ENCODE measurements around the gene SEZ6L.

SEZ6L gene

GRCh38 chr22:26245001-26245400 is 75.7 kb downstream of the SEZ6L start:
- DNase-seq (ENCODE audit: low spot score): no peak

GRCh38 chr22:26246552-26246951 is 77.3 kb downstream of the SEZ6L start:
- DNase-seq (ENCODE audit: low spot score): no peak

- no peak for DNase-seq (ENCODE audit: low spot score)
These were observed 82.6 kb downstream of the SEZ6L start for GRCh38 chr22:26251869-26252268.

- DNase-seq (ENCODE audit: low spot score): peak; percentile 53
These were observed 90.2 kb downstream of the SEZ6L start for GRCh38 chr22:26259510-26259909.

GRCh38 chr22:26264162-26264561 is 94.9 kb downstream of the SEZ6L start:
- no peak for DNase-seq (ENCODE audit: low spot score)

- DNase-seq (ENCODE audit: low spot score): no peak
These were observed 96.0 kb downstream of the SEZ6L start for GRCh38 chr22:26265281-26265680.

- no peak for DNase-seq (ENCODE audit: low spot score)
These were observed 96.6 kb downstream of the SEZ6L start for GRCh38 chr22:26265909-26266308.

GRCh38 chr22:26267856-26268255 is 98.6 kb downstream of the SEZ6L start:
- DNase-seq (ENCODE audit: low spot score): no peak

- DNase-seq (ENCODE audit: low spot score): no peak
These were observed 100.3 kb downstream of the SEZ6L start for GRCh38 chr22:26269572-26269971.

GRCh38 chr22:26271427-26271826 is 102.2 kb downstream of the SEZ6L start:
- DNase-seq (ENCODE audit: low spot score): no peak

GRCh38 chr22:26273011-26273675 is 103.9 kb downstream of the SEZ6L start:
- DNase-seq (ENCODE audit: low spot score): no peak

- no peak for DNase-seq (ENCODE audit: low spot score)
These were observed 107.4 kb downstream of the SEZ6L start for GRCh38 chr22:26276529-26277160.

GRCh38 chr22:26281941-26282340 is 112.7 kb downstream of the SEZ6L start:
- DNase-seq (ENCODE audit: low spot score): no peak

- DNase-seq (ENCODE audit: low spot score): no peak
These were observed 114.1 kb downstream of the SEZ6L start for GRCh38 chr22:26283330-26283729.

- DNase-seq (ENCODE audit: low spot score): no peak
These were observed 116.4 kb downstream of the SEZ6L start for GRCh38 chr22:26285632-26286031.

GRCh38 chr22:26286091-26286820 is 117.0 kb downstream of the SEZ6L start:
- DNase-seq (ENCODE audit: low spot score): no peak

- no peak for DNase-seq (ENCODE audit: low spot score)
These were observed 118.3 kb downstream of the SEZ6L start for GRCh38 chr22:26287382-26288225.

GRCh38 chr22:26289611-26290101 is 120.4 kb downstream of the SEZ6L start:
- DNase-seq (ENCODE audit: low spot score): no peak

GRCh38 chr22:26291940-26292666 is 122.8 kb downstream of the SEZ6L start:
- DNase-seq (ENCODE audit: low spot score): no peak

- no peak for DNase-seq (ENCODE audit: low spot score)
These were observed 123.4 kb downstream of the SEZ6L start for GRCh38 chr22:26292667-26292995.

- DNase-seq (ENCODE audit: low spot score): no peak
These were observed 126.4 kb downstream of the SEZ6L start for GRCh38 chr22:26295563-26296126.

Measured in RKO (cell line).